RCC 7860 (cell line): ENCODE data around the gene SOX12.
"Not testable (repeated sequence)": the region's sequence is repeated elsewhere in the genome, so short reads cannot be mapped to it uniquely, and the experiment has no call there.

Experiments
- DNase-seq: peaks from one replicate; pipeline ENCODE4 v3.0.0-alpha.2; 2015; ENCODE audit warnings: low spot score
- FAIRE-seq: peaks from 2 replicates; lab custom pipeline; 2012; peaks lifted over from hg19 to GRCh38; lab: Jason Lieb, UNC

SOX12 gene

DNA sequence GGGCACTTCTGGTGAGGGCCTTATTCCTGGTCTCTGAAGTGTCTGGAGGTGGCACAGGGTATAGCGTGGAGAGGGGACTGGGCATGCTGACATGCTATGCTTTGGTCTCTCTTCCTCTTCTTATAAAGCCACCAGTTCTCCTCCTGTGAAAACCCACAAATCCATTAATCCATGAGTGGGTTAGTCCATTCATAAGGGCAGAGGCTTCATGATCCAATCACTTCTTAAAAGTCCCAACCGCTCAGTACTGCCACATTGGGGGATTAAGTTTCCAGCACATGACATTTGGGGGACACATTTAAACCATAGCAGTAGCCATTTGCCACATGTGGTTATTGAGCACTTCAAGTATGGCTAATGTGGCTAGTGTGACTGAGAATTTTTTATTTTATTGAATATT, 51.4 kb downstream of the SOX12 start:
- no peak for DNase-seq
- no peak for FAIRE-seq

DNA sequence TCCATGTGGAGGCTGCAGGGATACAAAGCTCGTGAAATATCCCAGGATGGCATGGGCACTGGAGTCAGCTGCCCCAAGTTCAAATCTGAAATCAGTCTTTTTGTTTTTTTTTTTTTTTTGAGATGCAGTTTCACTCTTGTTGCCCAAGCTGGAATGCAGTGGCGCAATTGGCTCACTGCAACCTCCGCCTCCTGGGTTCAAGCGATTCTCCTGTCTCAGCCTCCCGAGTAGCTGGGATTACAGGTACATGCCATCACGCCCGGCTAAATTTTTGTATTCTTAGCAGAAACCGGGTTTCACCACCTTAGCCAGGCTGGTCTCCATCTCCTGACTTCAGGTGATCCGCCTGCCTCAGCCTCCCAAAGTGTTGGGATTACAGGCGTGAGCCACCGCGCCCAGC, 52.2 kb downstream of the SOX12 start:
- FAIRE-seq, DNase-seq: not testable (repeated sequence)

DNA sequence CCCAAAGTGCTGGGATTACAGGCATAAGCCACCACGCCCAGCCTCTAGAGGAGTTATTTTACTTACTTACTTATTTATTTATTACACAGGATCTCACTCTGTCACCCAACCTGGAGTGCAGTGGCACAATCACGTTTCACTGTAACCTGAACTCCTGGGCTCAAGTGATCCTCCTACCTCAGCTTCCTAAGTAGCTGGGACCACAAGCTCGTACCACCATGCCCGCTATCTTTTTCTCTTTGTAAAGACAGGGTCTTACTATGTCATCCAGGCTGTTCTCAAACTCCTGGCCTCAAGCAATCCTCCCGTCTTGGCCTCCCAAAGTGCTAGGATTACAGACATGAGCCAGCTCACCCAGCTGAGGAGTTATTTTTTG, 53.6 kb downstream of the SOX12 start:
- no peak for DNase-seq
- FAIRE-seq, result no peak
